ENCODE results near the gene INTS13. TPM values are rescaled to one million over a fixed set of nuclear protein-coding genes. Genes with fewer than 3 reads are reported as not detected.
A peak's percentile ranks its signal among the peaks of the same experiment; 100 is the strongest.

The INTS13 gene
- total and polyA plus RNA-seq, 2 donors (not counting 1 experiment from before 2014, with no cell fraction given), result 9.2 to 16.2 TPM

- WGBS (ENCODE audit: insufficient coverage), result 100% methylated on average over 1 of the region's 1 CpG
- H3K27me3 Mint-ChIP-seq, result no peaks in the 10 kb centered on the region
- Histone ChIP-seq H3K9ac (ENCODE audit: low read length) (no peak overlapping the region), H3K9me3 (ENCODE audit: control extremely low read depth in 1 of 3, control insufficient read depth in 2 of 3, insufficient read depth in 1 of 3, low read length in 2 of 3) (peaks cover 2 to 19% (median 12%) of the 10 kb centered on the region in 3 donors), H3K4me1 (ENCODE audit: control insufficient read depth in 2 of 2, insufficient read depth in 2 of 2, low read length in 2 of 2) (no peaks in the 10 kb centered on the region), H3K36me3 (replicated peaks in 1 of 2; ENCODE audit: control extremely low read depth in 1 of 2, control insufficient read depth in 1 of 2, extremely low read depth in 1 of 2, insufficient read depth in 2 of 2, low read length in 1 of 2) (no peaks in the 10 kb centered on the region), H4K20me1 (ENCODE audit: control insufficient read depth, insufficient read depth, low read length, poor library complexity, severe bottlenecking) (peaks cover 33% of the 10 kb centered on the region), H3K27ac (ENCODE audit: low read length in 2 of 2) (no peak overlapping the region), H3K27me3 (replicated peaks in 1 of 4; ENCODE audit: control extremely low read depth in 1 of 4, control insufficient read depth in 3 of 4, insufficient read depth in 4 of 4, low read length in 3 of 4) (no peaks in the 10 kb centered on the region), H2AFZ (ENCODE audit: insufficient read depth, low read depth, low read length, poor library complexity, severe bottlenecking) (no peak overlapping the region), H3K79me2 (ENCODE audit: control insufficient read depth, insufficient read depth, low read length) (peaks cover 100% of the 10 kb centered on the region), H3K4me2 (replicated peaks; ENCODE audit: low read depth, low read length, poor library complexity, severe bottlenecking) (no peak overlapping the region), H3K4me3 (ENCODE audit: control extremely low read depth in 1 of 5, extremely low read depth in 1 of 5, insufficient read depth in 1 of 5, low read depth in 2 of 5, low read length in 4 of 5) (no peak overlapping the region)
- POLR2A ChIA-PET, result no interaction called here
- TF ChIP-seq, protein P1, sequence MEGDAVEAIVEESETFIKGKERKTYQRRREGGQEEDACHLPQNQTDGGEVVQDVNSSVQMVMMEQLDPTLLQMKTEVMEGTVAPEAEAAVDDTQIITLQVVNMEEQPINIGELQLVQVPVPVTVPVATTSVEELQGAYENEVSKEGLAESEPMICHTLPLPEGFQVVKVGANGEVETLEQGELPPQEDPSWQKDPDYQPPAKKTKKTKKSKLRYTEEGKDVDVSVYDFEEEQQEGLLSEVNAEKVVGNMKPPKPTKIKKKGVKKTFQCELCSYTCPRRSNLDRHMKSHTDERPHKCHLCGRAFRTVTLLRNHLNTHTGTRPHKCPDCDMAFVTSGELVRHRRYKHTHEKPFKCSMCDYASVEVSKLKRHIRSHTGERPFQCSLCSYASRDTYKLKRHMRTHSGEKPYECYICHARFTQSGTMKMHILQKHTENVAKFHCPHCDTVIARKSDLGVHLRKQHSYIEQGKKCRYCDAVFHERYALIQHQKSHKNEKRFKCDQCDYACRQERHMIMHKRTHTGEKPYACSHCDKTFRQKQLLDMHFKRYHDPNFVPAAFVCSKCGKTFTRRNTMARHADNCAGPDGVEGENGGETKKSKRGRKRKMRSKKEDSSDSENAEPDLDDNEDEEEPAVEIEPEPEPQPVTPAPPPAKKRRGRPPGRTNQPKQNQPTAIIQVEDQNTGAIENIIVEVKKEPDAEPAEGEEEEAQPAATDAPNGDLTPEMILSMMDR (IDR thresholded peaks at IDR 0.05), result no peak
- no peak for TF ChIP-seq EZH2 (IDR thresholded peaks at IDR 0.05; ENCODE audit: borderline replicate concordance, insufficient read depth, low read depth, low read length, poor library complexity, severe bottlenecking)
- CTCF ChIA-PET, result no interaction called here
- intact Hi-C loops (cut with micrococcal nuclease), result no loop called here
- H3K4me1 Mint-ChIP-seq, result peaks cover 33% of the 10 kb centered on the region
- no peak for ATAC-seq (ENCODE audit: low read depth)
- H3K9me3 Mint-ChIP-seq (ENCODE audit: insufficient read depth), result no peaks in the 10 kb centered on the region
- H3K27ac Mint-ChIP-seq, result no peak overlapping the region
- H3K4me3 Mint-ChIP-seq, result no peak overlapping the region
- no peak for DNase-seq
Measured at GRCh38 chr12:26948309-26948708, 10.5 kb upstream of the INTS13 start.

- Histone ChIP-seq H3K36me3 (replicated peaks in 1 of 2; ENCODE audit: control extremely low read depth in 1 of 2, control insufficient read depth in 1 of 2, extremely low read depth in 1 of 2, insufficient read depth in 2 of 2, low read length in 1 of 2) (no peaks in the 10 kb centered on the region), H3K79me2 (ENCODE audit: control insufficient read depth, insufficient read depth, low read length) (peaks cover 95% of the 10 kb centered on the region), H2AFZ (ENCODE audit: insufficient read depth, low read depth, low read length, poor library complexity, severe bottlenecking) (no peak overlapping the region), H3K27me3 (replicated peaks in 1 of 4; ENCODE audit: control extremely low read depth in 1 of 4, control insufficient read depth in 3 of 4, insufficient read depth in 4 of 4, low read length in 3 of 4) (no peaks in the 10 kb centered on the region), H3K27ac (ENCODE audit: low read length in 2 of 2) (peak overlapping the region; percentile 52 to 96), H3K9me3 (ENCODE audit: control extremely low read depth in 1 of 3, control insufficient read depth in 2 of 3, insufficient read depth in 1 of 3, low read length in 2 of 3) (peaks cover 0 to 3% (median 2%) of the 10 kb centered on the region in 3 donors), H3K4me2 (replicated peaks; ENCODE audit: low read depth, low read length, poor library complexity, severe bottlenecking) (peak overlapping the region; percentile 78), H4K20me1 (ENCODE audit: control insufficient read depth, insufficient read depth, low read length, poor library complexity, severe bottlenecking) (no peaks in the 10 kb centered on the region), H3K4me3 (ENCODE audit: control extremely low read depth in 1 of 5, extremely low read depth in 1 of 5, insufficient read depth in 1 of 5, low read depth in 2 of 5, low read length in 4 of 5) (peak overlapping the region in 4 of 5 experiments; percentile 26 to 50 (median 38)), H3K9ac (ENCODE audit: low read length) (peak overlapping the region; percentile 79), H3K4me1 (ENCODE audit: control insufficient read depth in 2 of 2, insufficient read depth in 2 of 2, low read length in 2 of 2) (peaks cover 18 to 52% of the 10 kb centered on the region in 2 donors)
- no CpG with 5 or more reads among the region's 1 CpG for WGBS (ENCODE audit: insufficient coverage)
- Mint-ChIP-seq H3K4me3 (peak overlapping the region; percentile 80), H3K4me1 (peaks cover 67% of the 10 kb centered on the region), H3K27ac (peak overlapping the region; percentile 65), H3K9me3 (ENCODE audit: insufficient read depth) (no peaks in the 10 kb centered on the region), H3K27me3 (no peaks in the 10 kb centered on the region)
- ChIA-PET CTCF (interaction anchor here (0.8 kb wide), 1 partner anchor 365 kb away, joined by 4 read pairs; no protein-coding TSS in a partner anchor), POLR2A (no interaction called here)
- TF ChIP-seq, protein P1 (IDR thresholded peaks at IDR 0.05), result no peak
- ATAC-seq (ENCODE audit: low read depth) (no peak), DNase-seq (peak; percentile 30)
- intact Hi-C loops (cut with micrococcal nuclease), result no loop called here
Measured at GRCh38 chr12:26941215-26941594, 3.4 kb upstream of the INTS13 start.

Data from B cell (primary cell).